Stimulated activated CD4-positive, alpha-beta T cell treated with anti-CD3 and anti-CD28 coated beads, Interleukin-15, amount 100 ng/mL, for 24 hours (primary cell): ENCODE data around the gene FOXP4.

Source experiments
- DNase-seq: peaks from one replicate; pipeline ENCODE4 v3.0.0-alpha.2; 2020

The FOXP4 gene

DNA sequence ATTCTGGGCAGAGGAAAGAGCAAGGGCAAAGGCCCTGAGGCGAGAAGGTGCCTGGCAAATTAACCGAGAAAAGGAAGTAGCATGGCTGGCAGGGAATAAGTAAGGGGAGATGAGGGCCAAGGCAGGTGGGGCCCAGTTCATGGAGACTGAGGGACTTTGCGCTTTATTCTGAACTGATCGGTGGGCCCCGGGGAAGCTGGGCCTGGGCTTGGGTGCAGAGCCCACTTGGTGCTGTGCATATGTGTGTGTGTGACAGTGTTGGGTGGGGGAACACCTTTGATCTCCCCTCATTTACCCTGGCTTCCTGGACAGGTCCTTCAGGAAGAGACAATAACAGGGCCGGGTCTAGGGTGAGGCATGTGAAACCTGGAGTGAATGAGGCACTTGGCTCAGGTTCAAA lies 89.2 kb downstream of the FOXP4 start:
- DNase-seq: no peak

DNA sequence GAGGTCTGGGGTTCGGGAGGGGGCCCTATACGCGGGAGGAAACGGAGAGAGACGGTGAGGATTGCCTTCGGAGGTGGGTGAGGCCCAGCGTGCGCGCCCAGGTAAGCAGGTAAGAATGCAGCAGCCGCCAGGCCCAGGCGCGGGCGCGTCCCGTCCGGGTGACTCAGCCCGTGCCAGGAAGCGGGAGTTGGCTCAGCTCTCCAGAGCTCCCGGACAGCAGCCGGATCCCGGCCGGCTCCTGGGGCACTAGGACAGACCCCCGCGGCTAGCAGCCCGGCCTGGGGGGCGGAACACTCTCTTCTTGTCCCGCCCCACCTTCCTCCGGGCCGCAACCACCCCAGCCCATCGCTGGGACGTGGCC lies 90.6 kb downstream of the FOXP4 start:
- no peak for DNase-seq

DNA sequence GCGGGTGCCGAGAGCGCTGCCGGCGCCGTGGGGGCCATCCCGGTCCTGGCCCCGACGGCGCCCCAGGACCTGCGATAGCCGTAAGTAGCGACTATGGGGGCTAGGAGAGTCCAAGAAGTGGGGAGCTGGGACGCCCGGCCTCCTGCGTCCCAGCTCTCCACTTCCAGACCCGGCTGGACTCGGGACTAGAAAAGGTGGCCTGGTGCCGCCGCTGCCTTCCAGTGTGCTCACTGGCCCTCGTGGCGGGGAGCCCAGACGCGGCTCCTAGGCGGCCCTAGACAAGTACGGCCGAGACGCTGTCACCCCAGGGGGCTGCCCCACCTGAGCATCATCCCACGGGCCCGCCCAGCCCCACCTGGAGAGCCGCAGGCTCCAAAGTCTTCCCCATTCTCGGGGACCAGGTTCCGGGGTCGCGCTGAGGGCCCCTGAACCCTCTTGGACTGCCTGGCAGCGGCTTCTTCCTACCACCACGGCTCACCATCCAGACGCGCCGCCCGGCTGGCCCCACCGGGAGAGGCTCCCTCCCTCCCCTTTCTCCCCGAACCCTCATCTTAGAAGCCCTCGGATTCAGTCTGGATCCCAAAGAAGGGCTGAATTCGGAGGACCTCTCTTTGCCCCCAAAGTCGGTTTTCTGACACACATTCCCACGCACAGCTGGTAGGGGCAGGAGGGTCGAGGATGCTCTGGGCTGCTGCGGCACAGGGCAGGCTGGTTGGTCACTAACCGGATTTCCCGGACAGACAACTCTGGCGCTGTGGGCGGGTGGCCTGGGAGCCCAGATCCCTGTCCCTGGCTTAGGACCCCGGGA lies 91.2 kb downstream of the FOXP4 start:
- no peak for DNase-seq

DNA sequence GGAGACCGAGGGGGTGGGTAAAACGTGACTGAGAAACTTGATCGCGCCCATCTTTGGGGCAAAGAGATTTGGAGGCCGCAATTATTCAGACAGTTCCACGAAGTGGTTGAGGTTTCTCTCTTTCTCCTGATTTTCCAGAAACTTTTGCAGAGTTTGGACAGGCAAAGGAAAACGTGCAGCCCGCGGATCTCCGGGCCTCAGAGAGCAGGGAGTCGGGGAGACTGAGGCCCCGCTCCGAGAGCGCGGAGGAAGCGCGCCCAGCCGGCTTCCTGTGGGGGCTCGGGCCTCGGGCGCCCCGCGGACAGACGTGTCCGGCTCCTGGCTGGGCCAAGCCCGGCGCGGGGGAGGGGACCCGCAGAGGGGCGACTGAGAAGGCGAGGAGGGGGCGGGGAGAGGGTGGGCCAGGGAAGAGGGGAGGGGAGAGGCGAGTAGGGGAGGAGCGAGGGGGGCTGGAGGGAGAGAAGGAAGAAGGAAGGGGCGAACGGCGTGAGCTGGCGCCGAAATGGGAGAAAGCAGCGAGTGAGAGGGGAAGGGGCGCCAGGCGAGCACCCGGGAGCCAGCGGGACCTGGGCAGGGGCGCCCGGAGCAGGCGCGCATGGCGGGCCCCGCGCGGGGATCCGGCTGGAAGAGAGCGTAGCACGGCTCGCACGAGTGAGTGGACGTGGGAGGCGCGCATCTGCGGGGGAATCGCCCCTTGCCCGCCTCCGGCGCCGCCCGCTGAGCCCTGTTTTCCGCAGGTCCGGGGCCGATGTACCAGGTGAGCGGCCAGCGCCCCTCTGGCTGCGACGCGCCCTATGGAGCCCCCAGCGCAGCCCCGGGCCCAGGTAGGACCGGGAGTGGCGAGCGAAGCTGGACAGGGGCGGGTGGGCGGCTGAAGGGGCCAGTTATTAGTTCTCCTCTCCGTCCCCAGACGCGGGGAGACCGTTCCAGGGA lies 92.1 kb downstream of the FOXP4 start, which contains the start of gene MDFI:
MDFI (plus strand) TSS at position 467 of the 933 bp plus-strand sequence; CDS start at position 749, 282 bp downstream.
- DNase-seq: peak; percentile 12

DNA sequence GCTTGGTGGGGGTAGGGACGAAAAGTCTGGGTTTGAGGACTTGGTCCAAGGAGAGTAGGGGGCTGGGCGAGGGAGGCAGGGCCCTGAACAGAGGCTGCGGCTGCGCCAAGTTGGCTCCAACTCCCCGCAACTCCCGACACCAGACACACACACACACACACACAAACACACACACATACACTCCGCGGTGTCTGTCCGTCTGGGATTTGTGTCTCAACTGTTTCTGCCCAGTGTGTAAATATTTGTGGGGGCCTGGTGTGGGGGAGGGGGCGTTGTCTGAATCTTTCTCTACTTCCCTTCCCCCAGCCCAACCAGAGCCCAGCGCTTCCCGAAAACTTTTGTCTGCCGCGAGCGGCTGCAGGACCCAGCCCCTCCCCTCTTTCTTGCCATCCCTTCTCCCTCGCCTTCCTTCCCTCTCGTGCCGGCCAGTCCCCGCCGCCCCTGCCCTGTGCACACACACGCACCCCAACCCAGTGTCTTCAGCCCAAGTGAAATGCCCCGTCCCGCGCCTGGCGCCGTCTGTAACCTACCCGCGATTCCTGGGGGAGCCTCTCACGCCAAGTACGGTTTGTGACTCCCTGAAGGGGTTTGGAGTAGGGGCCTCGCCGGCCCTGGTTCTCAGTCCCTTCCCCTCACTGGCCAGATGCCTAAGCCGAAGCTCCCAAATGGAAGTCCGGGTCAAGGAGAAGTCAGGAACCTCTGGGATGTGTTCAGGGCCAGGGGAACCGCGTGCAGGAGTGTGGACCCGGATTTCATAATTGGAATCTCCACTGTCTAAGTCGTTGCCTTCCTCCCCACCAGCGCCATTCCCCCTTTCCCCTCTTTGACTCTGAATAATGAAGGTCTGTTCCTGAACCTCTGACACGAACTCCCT lies 93.0 kb downstream of the FOXP4 start:
- DNase-seq: no peak

DNA sequence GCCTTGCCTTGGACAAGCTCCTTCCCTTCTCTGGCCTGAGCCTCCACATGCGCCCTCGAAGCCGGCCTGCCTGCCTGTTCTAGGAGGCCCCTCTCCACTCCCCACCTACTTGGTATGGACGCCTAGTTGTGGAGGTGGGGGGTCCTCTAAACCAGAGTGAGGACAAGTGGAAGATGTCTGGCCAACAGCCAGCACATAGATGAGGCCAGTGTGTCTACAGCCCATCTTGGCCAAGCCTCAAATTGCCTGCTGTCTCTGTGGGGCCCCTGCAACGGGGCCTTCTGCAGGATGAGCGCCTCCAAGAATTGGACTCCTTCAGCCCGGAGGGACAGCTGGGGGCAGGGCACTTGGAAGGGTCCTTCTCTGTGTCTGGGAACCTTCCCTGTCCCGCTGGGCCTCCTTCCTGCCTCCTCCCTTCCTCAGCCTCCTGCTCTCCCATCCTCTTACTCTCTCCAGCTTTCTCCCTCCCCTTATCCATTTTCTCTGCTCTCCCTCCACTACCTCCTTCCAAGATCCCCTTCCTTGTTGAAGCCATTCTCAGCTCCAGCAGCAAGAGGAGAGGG lies 93.7 kb downstream of the FOXP4 start:
- DNase-seq: no peak

DNA sequence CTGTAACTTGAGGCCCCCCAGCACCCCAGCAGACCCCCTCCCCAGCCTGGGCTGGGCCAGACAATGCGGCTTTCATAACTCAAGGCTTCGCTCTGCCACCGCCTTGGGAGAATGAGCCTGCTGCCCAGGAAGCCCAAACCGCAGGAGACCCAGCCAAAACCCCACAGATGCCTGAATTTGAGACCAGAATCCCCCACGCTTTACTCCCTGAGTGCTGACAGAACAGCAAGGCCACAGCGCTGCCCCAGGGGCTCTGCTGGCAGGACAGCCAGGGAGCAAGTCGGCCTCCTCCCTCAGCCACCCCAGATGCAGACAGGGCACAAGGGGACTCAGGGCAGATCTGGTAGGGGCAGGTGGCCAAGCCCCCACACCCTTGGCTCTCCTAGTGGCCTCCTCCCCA lies 94.2 kb downstream of the FOXP4 start:
- DNase-seq: no peak

DNA sequence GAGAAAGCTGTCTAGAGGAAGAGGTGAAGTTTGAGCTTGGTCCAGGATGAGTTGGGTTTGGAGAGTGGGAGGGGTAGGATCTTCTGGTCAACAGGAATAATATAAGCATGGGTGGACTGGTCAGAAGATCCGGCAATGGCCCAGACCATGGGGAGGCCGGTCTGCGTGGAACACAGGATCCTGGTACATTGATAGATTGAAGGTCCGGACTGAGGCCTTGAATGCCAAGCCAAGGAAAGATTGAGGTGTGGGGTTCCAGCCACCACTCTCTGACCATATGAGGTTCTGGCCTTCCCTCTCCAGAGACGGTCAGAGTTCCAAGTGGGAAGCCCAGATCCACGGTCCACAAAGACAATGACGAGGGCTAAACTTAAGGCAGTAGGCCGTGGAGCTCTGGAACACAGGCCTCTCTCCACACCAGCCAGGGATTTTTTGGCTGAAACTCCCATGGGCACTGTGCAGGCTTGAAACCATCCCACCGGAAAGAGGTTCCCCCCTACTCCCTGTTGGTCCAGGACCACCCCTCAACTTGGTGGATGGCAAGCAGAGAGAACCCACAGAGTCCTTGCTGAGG lies 95.3 kb downstream of the FOXP4 start:
- no peak for DNase-seq

DNA sequence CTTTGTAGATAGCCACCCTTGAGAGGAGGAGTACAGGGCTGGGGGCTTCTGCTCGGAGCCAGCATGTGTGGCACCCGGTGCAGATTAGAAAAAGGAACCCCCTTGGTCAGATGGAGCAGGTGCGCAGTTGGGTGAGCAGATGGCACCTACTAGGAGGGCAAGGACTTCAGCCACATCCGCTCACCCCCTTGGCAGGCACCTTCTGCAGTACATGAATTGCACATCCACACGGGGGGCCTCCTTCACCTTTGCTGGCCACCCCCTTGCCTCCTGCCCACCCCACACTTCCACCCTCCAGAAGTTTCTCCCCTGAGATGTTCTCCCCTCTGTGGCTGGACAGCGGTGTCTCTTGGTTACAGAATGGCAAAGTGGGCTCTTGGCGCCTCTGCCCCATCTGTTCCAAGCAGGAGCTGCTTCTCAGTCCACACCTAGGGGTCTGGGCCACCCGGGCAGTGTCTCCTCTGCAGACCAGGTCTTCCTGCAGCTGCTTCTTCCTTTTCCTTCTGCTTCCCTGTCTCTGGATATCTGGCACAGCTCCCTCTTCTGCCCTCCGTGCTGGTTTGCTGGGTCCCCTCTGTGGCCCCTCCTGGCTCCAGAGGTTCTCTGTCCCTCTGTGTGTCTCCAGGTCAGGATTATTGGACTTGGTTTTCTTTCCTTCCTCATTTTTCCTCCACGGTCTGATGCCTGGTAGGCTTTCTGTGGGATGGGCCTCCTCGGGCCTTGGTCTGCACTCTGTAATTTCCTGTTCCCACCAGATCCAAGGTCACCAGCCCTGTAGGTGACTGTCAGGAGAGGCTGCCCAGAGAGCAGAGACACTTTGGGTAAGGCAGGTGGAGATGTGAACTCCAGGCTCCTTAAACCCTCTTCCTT lies 96.1 kb downstream of the FOXP4 start:
- no peak for DNase-seq

- DNase-seq: no peak
These were observed 97.0 kb downstream of the FOXP4 start for GRCh38 chr6:41642960-41643898.

GRCh38 chr6:41643899-41644269 lies 97.7 kb downstream of the FOXP4 start:
- no peak for DNase-seq

DNA sequence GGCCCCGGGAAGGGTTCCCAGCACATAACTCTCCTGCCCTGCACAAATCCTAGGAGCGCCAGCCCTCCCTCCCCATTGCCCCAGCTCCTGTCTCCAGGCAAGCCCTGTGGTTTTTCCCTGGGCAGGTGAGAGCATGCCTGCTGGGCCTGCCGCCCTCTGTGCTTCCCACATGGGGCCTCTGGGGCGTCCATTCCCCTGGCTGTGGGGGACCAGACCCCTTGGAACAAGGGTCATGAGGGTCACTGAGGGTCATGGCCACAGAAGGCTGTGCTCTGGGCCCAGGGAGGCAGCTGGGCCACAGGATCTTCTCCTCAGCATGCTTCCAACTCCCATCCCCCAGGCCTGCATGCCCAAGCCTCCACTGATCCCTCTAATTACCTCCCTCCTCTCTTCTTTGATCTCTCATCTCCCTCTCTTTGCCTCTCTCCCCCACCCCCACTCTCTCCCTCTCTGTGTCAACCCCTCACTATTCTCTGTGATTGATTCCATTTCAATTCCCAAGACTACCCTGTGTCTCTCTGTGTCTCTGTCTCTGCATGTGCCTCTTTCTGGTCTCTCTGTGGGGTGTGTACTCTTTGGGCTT lies 98.2 kb downstream of the FOXP4 start:
- no peak for DNase-seq

GRCh38 chr6:41645007-41645618 lies 98.9 kb downstream of the FOXP4 start:
- no peak for DNase-seq

- DNase-seq: no peak
These were observed 100.0 kb downstream of the FOXP4 start for GRCh38 chr6:41646026-41646795.

DNA sequence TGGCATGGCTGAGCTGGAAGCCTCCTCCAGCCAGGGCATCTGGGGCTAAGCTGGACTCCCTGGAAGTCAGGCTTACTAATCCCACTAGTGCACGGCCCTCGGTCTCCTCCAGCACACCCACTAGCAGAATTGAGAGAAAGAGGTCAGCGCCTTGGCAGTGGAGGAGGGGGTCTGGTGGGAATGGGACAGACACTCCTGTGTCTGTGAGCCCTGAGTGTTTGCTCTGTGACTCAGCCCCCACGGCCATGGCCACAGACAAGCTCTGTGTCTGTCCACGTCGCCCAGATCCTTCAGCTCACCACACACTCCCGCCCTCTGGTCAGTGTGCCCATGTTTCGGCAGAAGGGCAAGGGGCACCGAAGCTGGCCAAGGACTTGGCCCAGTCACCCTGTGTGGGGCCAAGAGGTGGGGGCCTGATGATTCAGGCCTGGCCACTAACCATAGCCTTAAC lies 100.9 kb downstream of the FOXP4 start:
- DNase-seq: no peak

- DNase-seq: no peak
These were observed 101.9 kb downstream of the FOXP4 start for GRCh38 chr6:41648070-41648585.

DNA sequence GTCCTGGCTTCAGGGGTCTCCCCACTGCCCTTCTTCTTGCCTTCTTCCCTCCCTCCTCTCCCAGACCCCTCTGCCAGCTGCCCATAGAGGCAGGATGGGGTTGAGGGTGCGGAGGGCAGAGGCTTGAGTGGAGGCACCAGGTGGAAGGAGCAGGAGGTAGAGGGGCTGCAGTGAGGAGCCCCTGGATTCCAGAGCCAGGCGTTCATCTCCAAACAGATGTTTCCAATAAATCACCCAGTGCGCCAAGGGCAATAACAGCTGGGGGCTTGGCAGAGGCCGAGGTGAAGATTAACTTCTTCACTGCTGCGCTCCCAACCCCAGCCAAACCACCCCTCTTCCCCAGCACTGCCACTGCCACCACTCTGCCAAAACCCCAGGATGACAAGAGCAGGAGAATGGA lies 102.7 kb downstream of the FOXP4 start:
- no peak for DNase-seq

- no peak for DNase-seq
These were observed 103.4 kb downstream of the FOXP4 start for GRCh38 chr6:41649596-41649995.
